AG04449 (cell line): ENCODE data around the gene PEX14.

Experiments used
- CTCF ChIA-PET: fragments of 350-600 bp; formaldehyde crosslinking; extraction: SDS; loops from one replicate; lab custom pipeline; 2021; ENCODE audit warnings: antibody characterized with exemption; lab: Yijun Ruan, JAX
- POLR2A ChIA-PET: fragments of 400-600, 350-600 bp; formaldehyde crosslinking; extraction: SDS; loops from one replicate; lab custom pipeline; 2020; ENCODE audit warnings: antibody characterized with exemption, inconsistent platforms; lab: Yijun Ruan, JAX
- DNase-seq: peaks from one replicate; pipeline ENCODE4 v3.0.0-alpha.2; 2010; ENCODE audit warnings: low read depth, low spot score
- H3K4me3 ChIP-seq: 2 replicates; pipeline ENCODE4 v1.5.1; 2011; ENCODE audit warnings: low read depth, mild to moderate bottlenecking, control low read depth, low read length
- CTCF ChIP-seq: IDR thresholded peaks from one replicate; pipeline ENCODE4 v1.5.1; 2011; ENCODE audit warnings: mild to moderate bottlenecking, moderate library complexity, low read length, control low read depth, inconsistent platforms; ENCODE audit not compliant: insufficient read depth; ENCODE audit errors: missing control alignments

Gene PEX14

DNA sequence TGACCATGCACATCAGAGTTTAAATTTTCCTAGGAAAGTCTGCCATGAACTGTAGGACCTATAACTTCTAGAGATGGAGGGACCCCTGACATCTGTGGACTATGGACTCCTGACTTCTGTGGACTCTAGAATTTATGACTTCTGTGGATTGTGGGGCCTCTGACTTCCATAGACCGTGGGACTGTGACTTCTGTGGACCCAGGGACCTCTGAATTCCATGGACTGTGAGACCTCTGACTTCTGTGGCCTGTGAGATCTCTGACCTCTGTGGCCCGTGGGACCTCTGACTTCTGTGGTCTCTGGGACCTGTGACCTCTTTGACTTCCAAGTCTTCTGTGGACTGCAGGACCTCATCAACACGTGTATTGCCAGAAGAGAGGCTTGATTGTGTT is 36.7 kb downstream of the PEX14 start:
- ChIA-PET POLR2A (interaction anchor here (0.7 to 1.4 kb wide), 3 partner anchors 17 to 519 kb away, joined by 3 to 5 read pairs (median 5); no protein-coding TSS in a partner anchor), CTCF (interaction anchor here (1.1 to 13.2 kb wide), 7 partner anchors 10 to 430 kb away, joined by 4 to 230 read pairs (median 26); no protein-coding TSS in a partner anchor)
- peak overlapping the region; percentile 44; the same call in 1 of the 2 replicates for H3K4me3 ChIP-seq
- no peak for TF ChIP-seq CTCF
- no peak for DNase-seq

GRCh38 chr1:10513199-10513598 is 38.4 kb downstream of the PEX14 start:
- H3K4me3 ChIP-seq = no peak overlapping the region
- DNase-seq = no peak
- POLR2A ChIA-PET = no interaction called here
- TF ChIP-seq CTCF = no peak
- CTCF ChIA-PET = interaction anchor here (1.0 to 13.2 kb wide), 9 partner anchors 10 to 499 kb away, joined by 3 to 229 read pairs (median 4); partner anchors contain the start of gene TARDBP

DNA sequence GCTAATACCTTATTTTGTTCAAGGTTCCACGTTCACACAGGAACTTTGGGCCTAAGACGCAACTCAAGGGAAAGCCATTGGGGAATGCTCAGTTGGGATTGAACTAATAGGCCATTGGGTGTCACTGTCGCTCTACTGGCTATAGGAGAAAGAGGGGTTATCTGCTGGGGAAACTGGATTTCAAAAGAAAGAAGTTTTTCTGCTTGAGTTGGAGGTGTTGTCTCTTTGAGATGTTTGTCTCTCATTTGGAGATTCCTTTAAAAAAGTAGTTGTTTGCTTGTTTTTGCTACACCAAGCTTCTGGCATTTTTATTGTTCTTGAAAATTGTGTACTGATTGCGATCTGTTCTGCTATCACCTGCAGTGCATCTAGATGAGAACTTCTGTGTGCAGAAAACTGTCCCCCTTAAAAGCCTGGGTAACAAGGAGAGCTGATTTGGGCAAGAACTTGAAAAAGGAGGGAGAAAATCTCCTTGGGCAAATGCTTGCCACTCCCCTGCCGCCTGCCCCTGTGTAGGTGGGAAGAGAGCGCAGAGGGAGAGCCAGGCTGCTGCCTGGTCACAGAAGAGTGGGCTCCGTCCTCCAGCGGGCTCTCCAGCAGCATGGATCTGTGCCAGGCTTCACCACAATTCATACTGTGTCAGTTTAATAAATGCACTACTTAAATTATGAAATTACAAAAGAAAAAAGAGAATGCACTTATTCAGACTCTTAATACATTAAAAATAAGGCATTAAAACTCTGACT is 39.9 kb downstream of the PEX14 start:
- TF ChIP-seq CTCF = peak; percentile 44
- CTCF ChIA-PET = interaction anchor here (0.9 to 13.2 kb wide), 10 partner anchors 9 to 498 kb away, joined by 3 to 229 read pairs (median 4); partner anchors contain the start of gene TARDBP
- H3K4me3 ChIP-seq = no peak overlapping the region
- DNase-seq = no peak
- POLR2A ChIA-PET = no interaction called here

- TF ChIP-seq CTCF = no peak
- no peak for DNase-seq
- POLR2A ChIA-PET = interaction anchor here (0.6 kb wide), 1 partner anchor 9 kb away, joined by 3 read pairs; no protein-coding TSS in a partner anchor
- H3K4me3 ChIP-seq = no peak overlapping the region
- CTCF ChIA-PET = interaction anchor here (1.3 to 13.2 kb wide), 4 partner anchors 9 to 354 kb away, joined by 3 to 229 read pairs (median 24); no protein-coding TSS in a partner anchor
Measured at GRCh38 chr1:10515301-10515975, 40.7 kb downstream of the PEX14 start.

DNA sequence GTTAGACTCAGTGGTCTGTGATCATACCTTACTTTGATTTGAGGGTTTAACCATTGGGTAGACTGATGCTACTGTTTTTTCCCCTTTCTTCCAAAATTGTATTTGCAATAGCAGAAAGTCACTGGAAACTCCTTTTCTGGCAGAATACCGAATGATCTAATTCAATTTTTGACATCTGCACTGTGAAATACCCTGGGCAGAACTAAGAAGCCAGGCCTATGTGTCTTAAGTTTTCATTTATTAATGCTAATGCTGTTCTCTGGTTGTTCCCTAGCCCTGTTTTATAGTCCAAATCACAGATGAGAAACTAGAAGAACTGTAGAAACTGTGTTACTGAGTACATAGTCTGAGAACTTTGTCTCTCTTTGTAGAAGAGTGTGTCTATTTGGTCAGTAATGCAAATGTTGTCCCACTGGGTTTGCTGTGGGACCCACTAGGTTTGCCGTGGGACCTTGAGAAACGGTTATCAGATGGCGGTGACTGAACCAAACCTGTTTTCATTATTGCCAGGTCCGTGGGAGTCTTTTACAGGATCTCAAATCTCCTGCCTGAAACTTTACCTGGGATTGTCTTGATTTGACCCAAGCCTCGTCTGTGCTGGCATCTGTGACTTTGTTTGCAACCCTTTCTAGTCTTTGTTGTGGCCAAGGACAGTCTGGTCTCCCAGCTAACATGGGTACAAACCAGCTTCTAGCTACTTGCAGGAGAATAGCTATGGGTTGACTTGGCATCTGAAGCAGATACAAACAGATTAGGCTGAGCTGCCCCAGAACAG is 41.4 kb downstream of the PEX14 start:
- CTCF ChIA-PET = interaction anchor here (1.2 to 13.2 kb wide), 4 partner anchors 8 to 353 kb away, joined by 3 to 229 read pairs (median 13); no protein-coding TSS in a partner anchor
- no peak for DNase-seq
- no peak overlapping the region for H3K4me3 ChIP-seq
- TF ChIP-seq CTCF = no peak
- POLR2A ChIA-PET = interaction anchor here (0.6 kb wide), 1 partner anchor 9 kb away, joined by 3 read pairs; no protein-coding TSS in a partner anchor
